ENCODE results near the gene RNASEH2A.
A peak's percentile ranks its signal among the peaks of the same experiment; 100 is the strongest.

RNASEH2A gene

DNA sequence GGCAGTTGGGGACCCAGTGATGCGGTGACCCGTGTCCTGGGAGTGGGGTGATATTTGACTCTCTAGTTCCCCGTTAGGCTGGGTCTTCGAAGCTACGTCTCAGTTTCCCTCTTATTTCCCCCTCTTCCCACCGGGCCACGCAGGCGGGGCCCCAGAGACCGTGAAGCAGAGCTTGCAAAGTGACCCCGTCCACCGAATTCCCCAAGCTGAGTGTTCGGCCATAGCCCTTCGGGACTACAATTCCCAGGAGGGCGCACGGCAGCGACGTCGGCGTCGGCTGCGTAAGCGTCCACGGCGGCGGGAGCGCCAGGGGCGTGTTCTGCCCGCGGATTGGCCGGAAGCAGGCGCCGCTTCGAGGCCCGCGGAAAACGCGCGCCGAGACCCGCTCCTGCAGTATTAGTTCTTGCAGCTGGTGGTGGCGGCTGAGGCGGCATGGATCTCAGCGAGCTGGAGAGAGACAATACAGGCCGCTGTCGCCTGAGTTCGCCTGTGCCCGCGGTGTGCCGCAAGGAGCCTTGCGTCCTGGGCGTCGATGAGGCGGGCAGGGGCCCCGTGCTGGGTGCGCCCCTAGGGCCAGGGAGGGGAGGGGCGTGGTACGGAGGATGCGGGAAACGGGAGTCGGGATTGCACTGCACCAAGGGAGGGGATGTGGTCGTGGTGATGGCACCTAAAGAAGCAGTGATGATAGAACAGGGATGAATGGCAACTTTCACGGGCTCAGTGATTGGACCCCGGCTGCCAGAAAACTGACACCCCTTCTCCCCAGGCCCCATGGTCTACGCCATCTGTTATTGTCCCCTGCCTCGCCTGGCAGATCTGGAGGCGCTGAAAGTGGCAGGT is at the start of gene RNASEH2A:
Gene RNASEH2A (plus strand): TSS at position 343 of the 840 bp plus-strand sequence. CDS start 90 bp downstream, at position 433.
- peak within 1 kb of the TSS; percentile 75 for H3K27ac ChIP-seq
- TF ChIP-seq ZFX (IDR thresholded peaks at IDR 0.05; ENCODE audit: borderline replicate concordance): no peak
- no peak for TF ChIP-seq CTCF (IDR thresholded peaks at IDR 0.05)

DNA sequence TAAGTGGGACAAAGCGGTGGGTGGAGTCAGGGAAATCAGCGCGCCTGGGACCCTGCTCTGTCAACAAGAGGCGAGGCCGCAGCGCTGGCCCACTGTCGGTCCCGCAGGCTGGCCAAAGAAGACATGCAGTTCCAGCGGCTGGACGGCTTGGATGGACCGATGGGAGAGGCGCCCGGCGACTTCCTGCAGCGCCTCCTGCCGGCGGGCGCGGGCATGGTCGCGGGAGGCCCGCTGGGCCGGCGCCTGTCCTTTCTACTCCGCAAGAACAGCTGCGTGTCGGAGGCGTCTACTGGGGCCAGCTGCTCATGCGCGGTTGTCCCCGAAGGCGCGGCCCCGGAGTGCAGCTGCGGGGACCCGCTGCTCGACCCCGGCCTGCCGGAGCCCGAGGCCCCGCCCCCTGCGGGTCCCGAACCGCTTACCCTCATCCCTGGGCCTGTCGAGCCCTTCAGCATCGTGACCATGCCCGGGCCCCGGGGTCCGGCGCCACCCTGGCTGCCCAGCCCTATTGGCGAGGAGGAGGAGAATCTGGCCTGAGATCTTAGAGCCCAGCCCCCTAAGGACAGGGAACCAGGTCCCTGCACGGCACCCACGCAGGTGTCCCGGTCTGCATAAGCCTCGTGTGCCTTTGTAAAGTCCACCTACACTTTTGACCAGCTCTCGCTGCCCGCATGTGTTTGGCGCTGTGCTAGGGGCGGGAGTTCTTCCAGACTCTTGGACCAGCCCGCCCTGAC is 48.7 kb upstream of the RNASEH2A start:
- no peak overlapping the region; the same call in 1 of the 2 replicates for H3K27ac ChIP-seq
- peak; percentile 98 for TF ChIP-seq CTCF (IDR thresholded peaks at IDR 0.05)
- TF ChIP-seq ZFX (IDR thresholded peaks at IDR 0.05; ENCODE audit: borderline replicate concordance): no peak

- H3K27ac ChIP-seq: peak overlapping the region; percentile 23; the same call in 1 of the 2 replicates
- TF ChIP-seq ZFX (IDR thresholded peaks at IDR 0.05; ENCODE audit: borderline replicate concordance): no peak
- TF ChIP-seq CTCF (IDR thresholded peaks at IDR 0.05): no peak
Measured at GRCh38 chr19:12759686-12760085, 46.7 kb upstream of the RNASEH2A start.

GRCh38 chr19:12763100-12763499 is 43.3 kb upstream of the RNASEH2A start:
- H3K27ac ChIP-seq: no peak overlapping the region
- TF ChIP-seq CTCF (IDR thresholded peaks at IDR 0.05) (no peak), ZFX (IDR thresholded peaks at IDR 0.05; ENCODE audit: borderline replicate concordance) (no peak)

DNA sequence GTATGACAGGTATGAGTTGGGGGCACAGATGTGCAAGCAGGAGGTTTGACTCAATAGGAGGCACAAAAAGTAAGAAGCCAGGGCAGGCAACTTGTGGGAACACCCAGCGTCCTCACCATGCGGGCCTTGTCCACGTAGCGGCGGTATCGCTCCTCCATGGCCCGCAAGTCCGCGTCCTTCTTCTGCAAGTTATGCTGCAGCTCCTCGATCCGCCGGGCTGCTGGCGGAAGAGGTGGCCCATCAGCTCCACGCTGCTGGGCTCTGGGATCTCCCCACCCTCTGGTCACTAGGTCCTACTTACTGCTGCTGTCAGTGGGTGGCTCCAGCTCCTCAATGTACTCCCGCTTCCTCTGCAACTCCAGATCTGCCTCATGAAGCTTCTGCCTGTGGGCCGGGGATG is 41.7 kb upstream of the RNASEH2A start:
- TF ChIP-seq ZFX (IDR thresholded peaks at IDR 0.05; ENCODE audit: borderline replicate concordance) (no peak), CTCF (IDR thresholded peaks at IDR 0.05) (no peak)
- no peak overlapping the region for H3K27ac ChIP-seq

DNA sequence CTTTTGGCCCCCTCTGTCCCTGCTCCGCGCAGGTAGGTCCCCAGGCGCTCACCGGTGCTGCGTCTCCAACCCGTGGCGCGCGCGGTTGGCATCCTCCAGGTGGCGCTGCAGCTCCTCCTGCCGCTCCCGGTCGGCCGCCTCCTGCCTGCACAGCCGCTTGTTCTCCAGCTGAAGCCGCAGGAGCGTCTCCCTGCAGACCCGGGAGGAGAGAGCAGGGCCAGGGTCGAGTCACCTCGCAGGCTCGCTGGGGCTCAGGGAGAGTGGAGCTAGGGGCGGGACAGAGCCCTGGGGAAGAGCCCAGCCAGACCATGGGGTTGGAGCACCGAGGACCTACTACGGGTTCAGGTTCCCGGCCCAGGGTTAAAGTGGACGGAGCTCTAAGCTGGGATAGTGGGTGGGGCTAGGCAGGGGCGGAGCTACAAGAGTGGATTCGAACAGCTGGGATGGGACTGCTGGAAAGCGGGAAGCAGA is 40.3 kb upstream of the RNASEH2A start:
- peak overlapping the region; percentile 60 for H3K27ac ChIP-seq
- TF ChIP-seq ZFX (IDR thresholded peaks at IDR 0.05; ENCODE audit: borderline replicate concordance) (no peak), CTCF (IDR thresholded peaks at IDR 0.05) (peak; percentile 98)
